22Rv1 (cell line): Measurements from ENCODE around the gene CEACAM3.

Experiments used
- ZFX ChIP-seq: fragments of 450-650 bp; IDR thresholded peaks from 2 replicates; pipeline ENCODE4 v1.6.1; 2017; ENCODE audit warnings: antibody characterized with exemption, borderline replicate concordance
- TF ChIP-seq, protein P1 (sequence below): fragments of 450-650 bp; IDR thresholded peaks from 2 replicates; pipeline ENCODE4 v1.5.1; 2017; ENCODE audit warnings: mild to moderate bottlenecking

DNA sequence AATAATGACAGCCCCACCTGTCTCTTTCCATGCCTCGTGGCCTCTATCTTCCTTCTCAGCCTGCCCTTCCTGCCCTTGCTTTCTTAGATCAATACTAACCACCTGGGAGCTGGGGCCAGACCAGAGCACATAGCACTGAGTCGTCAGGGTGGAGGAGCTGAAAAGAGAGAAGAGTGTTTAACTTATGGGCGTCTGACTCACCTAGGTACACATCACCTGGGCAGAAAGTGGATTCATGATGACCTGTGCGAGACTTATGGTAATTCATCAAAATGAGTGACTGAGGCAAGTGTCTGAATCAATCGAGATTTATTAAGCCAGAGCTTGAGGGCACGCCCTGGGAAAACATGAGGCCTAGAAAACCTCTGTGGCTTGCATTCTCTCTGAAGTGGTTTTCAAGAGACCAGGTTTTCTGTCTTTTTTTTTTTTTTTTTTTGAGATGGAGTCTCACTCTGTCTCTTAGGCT, 21.8 kb upstream of the CEACAM3 start:
- TF ChIP-seq, protein P1, sequence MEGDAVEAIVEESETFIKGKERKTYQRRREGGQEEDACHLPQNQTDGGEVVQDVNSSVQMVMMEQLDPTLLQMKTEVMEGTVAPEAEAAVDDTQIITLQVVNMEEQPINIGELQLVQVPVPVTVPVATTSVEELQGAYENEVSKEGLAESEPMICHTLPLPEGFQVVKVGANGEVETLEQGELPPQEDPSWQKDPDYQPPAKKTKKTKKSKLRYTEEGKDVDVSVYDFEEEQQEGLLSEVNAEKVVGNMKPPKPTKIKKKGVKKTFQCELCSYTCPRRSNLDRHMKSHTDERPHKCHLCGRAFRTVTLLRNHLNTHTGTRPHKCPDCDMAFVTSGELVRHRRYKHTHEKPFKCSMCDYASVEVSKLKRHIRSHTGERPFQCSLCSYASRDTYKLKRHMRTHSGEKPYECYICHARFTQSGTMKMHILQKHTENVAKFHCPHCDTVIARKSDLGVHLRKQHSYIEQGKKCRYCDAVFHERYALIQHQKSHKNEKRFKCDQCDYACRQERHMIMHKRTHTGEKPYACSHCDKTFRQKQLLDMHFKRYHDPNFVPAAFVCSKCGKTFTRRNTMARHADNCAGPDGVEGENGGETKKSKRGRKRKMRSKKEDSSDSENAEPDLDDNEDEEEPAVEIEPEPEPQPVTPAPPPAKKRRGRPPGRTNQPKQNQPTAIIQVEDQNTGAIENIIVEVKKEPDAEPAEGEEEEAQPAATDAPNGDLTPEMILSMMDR, result no peak
- TF ChIP-seq ZFX, result no peak
